ENCODE data around the gene MDN1. TPM values are rescaled to one million over a fixed set of nuclear protein-coding genes. Genes with fewer than 3 reads are reported as not detected.

MDN1 gene
- total and polyA plus RNA-seq, 2 of the 13 experiments (the other 11 are each of a cell fraction or from before 2014, with no cell fraction given): 18.8 to 52.9 TPM

DNA sequence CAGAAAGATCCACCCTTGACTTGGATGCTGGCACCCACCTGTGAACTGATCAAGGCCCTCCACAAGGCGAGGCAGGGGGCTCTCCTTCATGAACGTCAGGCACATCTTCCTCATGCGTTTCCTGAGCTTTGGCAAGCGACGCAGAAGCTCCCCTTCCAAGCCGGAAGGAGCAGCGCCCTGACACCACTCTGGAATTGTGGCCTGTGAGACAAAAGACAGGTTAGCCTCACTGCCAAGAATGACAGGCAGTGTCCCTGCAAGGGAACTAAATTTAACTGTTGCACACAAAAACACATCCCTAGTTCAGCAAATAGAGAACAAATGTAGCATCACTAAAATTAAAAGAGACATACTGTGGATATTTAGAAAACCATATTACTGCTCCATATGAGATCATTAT, 139.0 kb downstream of the MDN1 start:
- Histone ChIP-seq H3K4me2 (ENCODE audit: low read depth, low read length) (no peak overlapping the region), H3K9ac (ENCODE audit: insufficient read depth, low read depth, low read length) (no peak overlapping the region), H3K36me3 (replicated peaks in 1 of 2; ENCODE audit: control insufficient read depth in 1 of 2, insufficient read depth in 2 of 2, low read length in 2 of 2) (peaks cover 46 to 85% of the 10 kb centered on the region in 2 experiments), H2AFZ (ENCODE audit: low read length) (no peak overlapping the region), H3K4me1 (ENCODE audit: insufficient read depth, low read length) (no peaks in the 10 kb centered on the region), H3K9me3 (ENCODE audit: low read length) (no peaks in the 10 kb centered on the region), H3K27me3 (ENCODE audit: control insufficient read depth in 1 of 2, insufficient read depth in 2 of 2, low read length in 2 of 2) (no peaks in the 10 kb centered on the region), H4K20me1 (ENCODE audit: insufficient read depth, low read length) (no peaks in the 10 kb centered on the region), H3K79me2 (ENCODE audit: insufficient read depth, low read length) (no peaks in the 10 kb centered on the region), H3K4me3 (replicated peaks in 1 of 3; ENCODE audit: insufficient read depth in 1 of 3, low read depth in 2 of 3, low read length in 3 of 3) (no peak overlapping the region), H3K27ac (ENCODE audit: extremely low read length, insufficient read depth, low read length) (no peak overlapping the region)
- 96% methylated on average over 6 of the region's 7 CpGs for WGBS (ENCODE audit: low lambda C conversion rate)
- CTCF ChIA-PET (ENCODE audit: low intra/inter-chr PET ratio, low total read pairs): no interaction called here
- ATAC-seq: no peak
- POLR2A ChIA-PET: no interaction called here
- in situ Hi-C loops (cut with HindIII; ENCODE audit: extremely low pct_ligation_motif_present, low pct_unique_long_range_greater_than_20kb) (no loop called here), intact Hi-C loops (cut with micrococcal nuclease; ENCODE audit: unreplicated experiment) (no loop called here)
- no peak for DNase-seq (ENCODE audit: low spot score)
- TF ChIP-seq SRSF1 (optimal IDR thresholded peaks at IDR 0.05; ENCODE audit: low read depth, low read length) (no peak), AGO1 (IDR thresholded peaks at IDR 0.05; ENCODE audit: low read depth, low read length, poor library complexity, severe bottlenecking) (no peak), ZNF550 (CRISPR knock-in tag; IDR thresholded peaks at IDR 0.05; ENCODE audit: borderline replicate concordance) (no peak), ZBTB42 (CRISPR knock-in tag; IDR thresholded peaks at IDR 0.05) (no peak), ZBTB39 (CRISPR knock-in tag; IDR thresholded peaks at IDR 0.05) (no peak), UBTF (CRISPR knock-in tag; IDR thresholded peaks at IDR 0.05) (no peak), SIN3B (IDR thresholded peaks at IDR 0.05; ENCODE audit: low read length) (no peak), DMTF1 (CRISPR knock-in tag; IDR thresholded peaks at IDR 0.05) (no peak), DMAP1 (CRISPR knock-in tag; IDR thresholded peaks at IDR 0.05) (no peak)
- no TSS peak for BruUV-seq (replicated peaks)
- FAIRE-seq: no peak

Data from HepG2 (cell line).